HG03520 (cell line): ENCODE measurements around the gene RIMBP2.
"Not testable (repeated sequence)": the region's sequence is repeated elsewhere in the genome, so short reads cannot be mapped to it uniquely, and the experiment has no call there.

Source experiments
- ATAC-seq: cut with Tn5 transposase; IDR thresholded peaks from one replicate; pipeline ENCODE4 v1.9.1; 2021; ENCODE audit warnings: mild to moderate bottlenecking, moderate library complexity; ENCODE audit not compliant: unreplicated experiment

RIMBP2 gene

GRCh38 chr12:130707571-130707891 lies 8.6 kb downstream of the RIMBP2 start:
- no peak for ATAC-seq

DNA sequence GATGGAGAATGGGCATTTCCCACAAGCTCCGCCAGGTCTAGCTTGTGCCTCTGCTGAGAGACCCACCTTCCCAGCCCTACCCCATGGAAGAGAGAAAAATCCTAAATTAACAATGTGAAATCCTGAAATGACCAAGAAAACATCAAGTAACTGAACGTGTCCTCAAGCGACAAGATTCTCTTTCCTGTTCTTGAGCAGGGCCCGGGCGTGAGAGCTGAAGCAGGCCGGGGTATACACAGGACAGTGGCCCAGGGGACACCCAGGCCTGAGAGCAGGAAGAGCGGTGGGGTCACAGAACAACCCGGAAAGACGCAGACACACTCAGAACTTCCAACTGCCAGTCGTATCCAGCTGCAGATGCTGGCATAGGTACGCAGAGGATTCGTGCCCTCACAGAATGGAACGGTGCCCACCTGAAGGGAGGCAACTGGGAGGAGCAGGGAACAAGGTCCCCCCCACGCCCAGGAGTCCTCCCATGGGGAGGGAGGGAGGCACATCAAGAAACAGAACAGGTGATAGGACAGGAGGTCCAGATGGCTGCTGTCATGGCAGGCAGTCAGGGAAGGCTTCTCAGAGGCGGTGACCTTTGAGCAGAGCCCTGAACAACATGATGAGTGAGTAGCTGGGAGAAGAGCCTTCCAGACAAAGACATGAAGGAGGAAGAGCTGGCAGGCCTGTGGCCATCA lies 9.1 kb downstream of the RIMBP2 start:
- no peak for ATAC-seq

- no peak for ATAC-seq
These were observed 9.8 kb downstream of the RIMBP2 start for GRCh38 chr12:130706311-130706710.

DNA sequence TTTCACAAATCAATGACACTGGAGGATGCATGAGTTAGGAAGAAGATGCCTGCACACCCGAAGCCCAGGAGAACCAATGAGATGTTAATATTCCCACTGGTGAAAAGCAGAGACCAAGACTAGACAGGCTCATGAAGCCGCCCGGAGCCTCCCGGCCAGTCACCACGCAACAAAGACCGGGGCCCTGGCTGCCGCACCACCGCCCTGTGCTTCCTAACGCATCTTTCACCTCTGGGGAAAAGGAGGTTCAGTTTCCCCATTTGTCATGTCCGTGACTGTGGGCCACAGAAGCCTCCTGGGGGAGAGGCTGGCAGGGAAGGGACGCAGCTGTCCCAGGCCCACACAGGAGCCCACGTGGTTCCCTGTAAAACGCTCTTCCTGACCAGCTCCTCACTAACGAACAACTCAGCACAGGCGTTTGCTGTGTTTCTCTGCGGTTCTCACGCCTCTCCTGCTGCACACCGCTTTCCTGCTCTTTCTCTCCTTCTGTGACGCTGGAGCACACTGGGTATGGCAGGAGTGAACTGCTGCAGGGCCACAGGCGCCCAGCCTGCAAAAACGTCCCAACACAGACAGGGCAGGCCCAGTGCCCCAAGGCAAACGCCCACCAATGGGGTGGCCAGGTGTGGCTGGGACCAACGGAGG lies 10.8 kb downstream of the RIMBP2 start:
- no peak for ATAC-seq

DNA sequence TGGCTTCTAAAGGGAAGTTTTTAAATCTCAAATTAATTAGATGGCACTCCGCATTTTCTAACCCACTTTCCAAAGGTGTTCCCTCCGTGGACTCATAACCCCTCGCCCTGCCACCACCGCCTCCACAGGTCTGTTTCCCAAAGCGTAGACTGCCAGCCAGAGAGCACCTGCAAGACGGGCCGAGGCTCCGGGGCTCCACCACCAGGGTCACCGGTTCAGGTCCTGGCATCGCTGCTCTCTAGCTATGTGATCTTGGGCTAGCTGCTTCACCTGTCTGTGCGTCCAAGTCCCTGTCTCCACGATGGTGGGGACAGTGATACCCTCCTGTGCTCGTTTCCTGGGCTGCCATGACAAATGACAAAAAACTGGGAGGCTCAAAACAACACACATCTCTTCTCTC lies 11.5 kb downstream of the RIMBP2 start:
- ATAC-seq = no peak

DNA sequence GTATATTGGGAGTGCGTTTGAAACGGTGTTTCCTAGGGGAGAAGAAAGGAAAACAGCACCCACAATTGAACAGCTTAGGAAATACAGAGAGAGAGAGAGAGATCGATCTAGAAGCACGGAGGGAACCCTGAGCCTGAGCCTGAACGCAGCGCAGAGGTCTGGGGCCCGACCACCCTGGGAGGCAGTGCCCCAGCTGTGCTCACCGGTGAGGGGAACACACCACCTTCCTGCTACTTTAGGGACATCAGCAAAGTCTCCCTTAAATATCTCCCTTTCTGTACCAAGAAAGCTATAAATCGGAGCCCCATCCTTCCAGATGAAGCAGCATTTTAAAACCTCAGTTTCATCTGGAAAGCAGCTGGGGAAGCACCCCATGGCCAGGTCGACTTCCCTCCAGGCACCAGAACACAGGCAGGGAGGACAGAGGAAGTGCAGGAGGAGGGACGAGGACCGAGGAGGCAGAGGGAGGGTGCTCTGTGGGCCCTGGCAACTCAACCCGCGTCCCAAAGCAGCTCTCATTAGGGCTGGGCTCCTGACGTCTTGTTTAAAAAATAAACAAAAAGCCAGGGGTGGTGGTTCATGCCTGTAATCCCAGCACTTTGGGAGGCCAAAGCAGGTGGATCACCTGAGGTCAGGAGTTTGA lies 12.2 kb downstream of the RIMBP2 start:
- ATAC-seq = no peak

DNA sequence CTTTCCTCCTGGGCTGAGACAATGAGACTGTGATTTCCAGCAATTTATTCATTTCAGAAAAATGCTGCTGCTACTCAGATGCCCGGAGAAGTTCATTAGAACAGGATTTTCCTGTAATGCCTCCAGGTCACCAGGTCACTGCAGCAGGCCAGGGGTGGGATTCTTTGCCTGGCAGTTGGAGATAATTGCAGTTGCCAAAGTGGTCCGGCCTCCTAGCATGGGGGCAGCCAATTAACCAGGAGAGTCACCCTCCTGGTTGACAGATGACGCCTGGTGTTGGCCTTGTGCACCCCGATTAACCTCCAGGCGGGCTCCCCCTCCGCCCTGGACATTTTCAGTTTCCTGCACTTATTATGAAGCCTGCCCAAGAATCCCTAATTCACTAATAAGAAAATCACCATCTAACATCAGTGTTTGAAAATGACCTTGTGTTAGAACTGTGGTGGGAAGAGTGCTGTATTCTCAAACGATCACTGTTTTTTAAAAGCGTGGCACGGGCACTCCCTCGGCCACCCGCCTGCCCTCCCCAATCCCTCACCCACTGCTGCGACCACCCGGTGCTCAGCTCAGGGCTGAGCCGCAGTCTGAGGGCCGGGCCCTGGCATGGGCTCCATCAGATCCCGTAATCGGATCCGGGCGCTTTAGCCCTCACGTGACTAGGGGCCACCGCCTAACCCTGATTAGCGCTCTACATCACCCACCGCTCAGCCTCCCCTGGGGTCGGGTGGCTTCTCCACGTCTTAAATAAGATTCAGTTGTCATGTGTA lies 12.9 kb downstream of the RIMBP2 start:
- ATAC-seq = no peak

GRCh38 chr12:130701402-130701744 lies 14.7 kb downstream of the RIMBP2 start:
- no peak for ATAC-seq

GRCh38 chr12:130700492-130701401 lies 15.4 kb downstream of the RIMBP2 start:
- no peak for ATAC-seq

- ATAC-seq = no peak
These were observed 18.0 kb downstream of the RIMBP2 start for GRCh38 chr12:130698106-130698505.

- no peak for ATAC-seq
These were observed 19.6 kb downstream of the RIMBP2 start for GRCh38 chr12:130696379-130697100.

DNA sequence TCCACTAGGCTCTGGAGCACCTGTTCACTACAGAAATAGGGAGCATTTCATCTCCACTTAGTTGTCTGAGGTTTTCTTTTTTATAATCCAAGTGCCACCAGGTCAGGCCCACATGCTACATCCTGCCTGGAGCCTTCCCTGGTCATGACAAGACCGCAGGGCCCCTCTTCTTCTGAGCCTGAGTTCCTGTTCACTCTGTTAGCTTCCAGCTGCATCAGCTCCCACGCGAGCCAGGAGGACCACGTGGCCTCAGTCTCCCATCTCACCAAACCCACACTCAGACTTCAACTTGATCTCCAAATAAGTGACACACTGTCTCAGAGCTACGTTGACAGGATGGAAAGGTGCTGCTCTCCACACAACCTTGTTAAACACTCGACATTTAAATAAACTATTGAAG lies 21.0 kb downstream of the RIMBP2 start:
- ATAC-seq = no peak

- ATAC-seq = no peak
These were observed 26.4 kb downstream of the RIMBP2 start for GRCh38 chr12:130689408-130690405.

- not testable (repeated sequence) for ATAC-seq
These were observed 27.1 kb downstream of the RIMBP2 start for GRCh38 chr12:130688999-130689398.

DNA sequence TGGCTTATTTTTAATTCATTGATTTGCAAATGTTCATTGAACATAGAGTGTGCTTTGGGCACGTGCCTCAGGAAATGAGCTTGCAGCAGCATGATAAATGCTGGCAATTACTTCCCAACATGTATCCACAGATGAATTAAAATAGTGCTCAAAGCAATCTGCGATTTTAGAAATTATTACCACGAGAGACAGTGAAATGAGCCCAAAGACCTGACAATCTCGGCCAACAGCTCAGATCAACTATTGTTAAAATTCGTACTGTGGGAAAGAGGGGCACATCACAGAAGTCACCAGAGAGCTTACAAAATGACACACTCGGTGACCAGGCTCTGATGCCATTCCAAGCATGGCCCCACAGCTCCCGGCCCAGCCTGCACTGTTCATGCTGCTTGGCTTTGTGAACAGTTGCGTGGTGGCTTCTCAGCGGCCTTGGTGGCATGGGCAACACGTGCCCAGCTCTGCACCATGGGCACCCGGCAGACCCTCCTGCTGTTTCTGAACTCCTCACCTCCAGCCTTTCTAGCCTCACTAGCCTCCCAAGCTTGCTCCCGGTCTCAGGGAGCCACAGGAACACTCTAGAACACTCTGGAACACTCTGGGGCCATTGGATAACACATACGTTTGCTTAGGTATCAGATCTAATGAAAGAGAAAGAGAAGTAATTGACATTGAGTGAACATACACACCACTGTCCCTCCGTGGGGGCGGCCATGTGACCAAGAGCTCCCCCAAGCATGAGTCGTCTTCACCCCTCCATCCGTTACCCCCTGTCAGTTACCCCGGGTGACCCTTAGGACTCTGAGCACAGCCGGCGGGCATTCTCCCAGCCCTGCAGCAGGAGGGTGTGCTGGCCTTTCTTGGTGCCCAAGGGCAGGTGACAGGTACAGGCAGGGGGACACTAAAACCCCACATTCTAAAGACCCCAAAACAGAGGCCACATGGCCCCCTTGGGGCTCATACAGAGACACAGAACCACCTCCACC lies 28.0 kb downstream of the RIMBP2 start:
- no peak for ATAC-seq

DNA sequence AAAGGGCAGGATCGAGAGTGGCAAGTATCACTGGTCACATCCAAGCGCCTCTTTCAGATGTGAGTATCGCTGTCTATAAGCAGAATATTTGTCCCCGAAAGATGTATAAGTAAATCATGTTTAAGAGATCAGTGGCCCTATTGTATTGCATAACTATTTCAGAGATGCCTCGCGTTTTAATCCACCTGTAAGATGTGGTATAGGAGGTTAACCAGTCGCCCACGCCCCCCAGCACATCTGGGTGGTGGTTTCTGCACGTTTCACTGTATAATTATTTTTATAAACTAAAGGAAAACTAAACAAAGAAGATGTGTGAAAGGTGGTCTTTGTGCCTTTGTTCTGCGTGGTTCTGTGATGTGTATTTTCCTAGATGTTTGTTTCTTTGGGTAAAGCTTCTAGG lies 28.9 kb downstream of the RIMBP2 start:
- ATAC-seq = no peak

- ATAC-seq = no peak
These were observed 29.5 kb downstream of the RIMBP2 start for GRCh38 chr12:130686511-130686991.

DNA sequence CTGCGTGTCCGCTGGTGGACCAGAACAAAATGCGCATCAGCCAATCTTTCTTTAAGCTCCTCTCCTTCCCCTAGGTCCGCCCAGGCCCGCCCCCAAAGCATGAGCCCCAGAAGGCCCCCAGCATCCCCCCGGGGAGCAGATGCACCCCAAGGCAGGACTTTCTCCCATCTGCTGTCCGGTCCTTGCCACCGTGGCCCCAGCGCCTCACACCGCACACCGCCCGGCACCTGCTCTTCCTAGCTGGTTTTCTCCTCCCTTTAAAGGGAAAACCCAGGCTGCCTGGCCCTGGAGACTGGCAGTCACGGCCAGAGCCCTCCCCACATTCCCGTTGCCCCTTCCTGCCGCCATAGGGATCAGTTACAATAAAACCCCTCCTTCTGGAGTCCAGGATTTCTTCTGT lies 30.2 kb downstream of the RIMBP2 start:
- ATAC-seq = no peak
